CD4-positive, alpha-beta T cell treated with Interleukin-21 for 1 hour (primary cell): Measurements from ENCODE around the gene STPG2.
"Not testable (repeated sequence)": the region's sequence is repeated elsewhere in the genome, so short reads cannot be mapped to it uniquely, and the experiment has no call there.

Experiments
- DNase-seq: peaks from one replicate; pipeline ENCODE4 v3.0.0-alpha.2; 2020

STPG2 gene

DNA sequence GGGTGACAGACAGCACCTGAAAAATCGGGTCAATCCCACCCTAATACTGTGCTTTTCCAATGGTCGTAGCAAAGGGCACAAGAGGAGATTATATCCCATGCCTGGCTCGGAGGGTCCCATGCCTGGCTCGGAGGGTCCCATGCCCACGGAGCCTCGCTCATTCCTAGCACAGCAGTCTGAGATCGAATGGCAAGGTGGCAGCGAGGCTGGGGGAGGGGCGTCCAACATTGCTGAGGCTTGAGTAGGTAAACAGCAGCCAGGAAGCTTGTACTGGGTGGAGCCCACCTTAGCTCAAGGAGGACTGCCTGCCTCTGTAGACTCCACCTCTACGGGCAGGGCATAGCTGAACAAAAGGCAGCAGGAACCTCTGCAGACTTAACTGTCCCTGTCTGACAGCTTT, 365.1 kb downstream of the STPG2 start:
- no peak for DNase-seq

DNA sequence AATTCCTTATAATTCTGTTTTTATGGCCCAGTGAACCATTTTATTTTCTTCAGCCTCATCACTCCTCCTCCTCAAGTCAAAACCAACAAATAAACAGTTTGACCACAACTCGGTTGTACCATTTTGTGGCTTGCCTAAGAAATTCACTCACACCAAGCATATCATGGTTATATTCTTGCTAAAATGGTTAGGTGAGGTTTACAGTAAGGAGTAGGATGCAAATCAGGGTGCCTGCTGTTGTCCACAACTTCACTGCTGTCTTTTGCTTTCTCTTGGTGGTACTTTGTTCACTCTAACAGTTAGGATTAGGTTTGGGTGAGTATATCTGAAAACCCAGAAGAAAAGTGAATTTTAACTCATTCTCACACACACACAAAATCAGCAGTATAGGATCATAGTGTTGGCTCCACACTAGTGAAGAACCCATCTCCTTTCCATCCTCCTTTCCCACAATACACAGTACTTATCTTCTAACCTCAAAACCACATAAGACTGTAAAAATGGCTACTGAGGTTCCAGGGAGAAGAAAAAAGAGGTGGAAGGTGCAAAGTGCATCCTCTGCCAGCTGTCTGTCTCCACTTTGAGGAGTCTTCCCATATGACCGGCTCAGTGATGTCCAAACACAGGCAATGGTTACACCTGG, 368.8 kb downstream of the STPG2 start:
- no peak for DNase-seq

DNA sequence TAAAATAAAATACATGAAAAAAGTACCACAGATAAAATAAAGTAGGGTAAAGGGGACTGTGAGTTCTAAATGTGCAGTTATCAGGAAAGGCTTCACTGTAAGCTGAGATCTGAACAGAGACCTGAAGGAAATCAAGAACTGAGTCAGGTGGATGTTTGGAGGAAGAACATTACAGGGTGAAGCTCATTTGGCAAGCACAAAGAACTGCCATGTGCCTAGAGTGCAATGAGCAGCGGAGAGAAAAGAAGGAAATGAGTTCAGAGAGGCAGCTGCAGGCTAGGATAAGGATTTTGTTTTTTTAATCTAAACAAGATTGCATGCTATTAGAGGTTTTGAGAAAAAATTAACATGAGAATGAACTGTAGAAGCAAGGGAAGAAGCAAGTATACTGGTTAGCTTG, 373.1 kb downstream of the STPG2 start:
- DNase-seq, result no peak

DNA sequence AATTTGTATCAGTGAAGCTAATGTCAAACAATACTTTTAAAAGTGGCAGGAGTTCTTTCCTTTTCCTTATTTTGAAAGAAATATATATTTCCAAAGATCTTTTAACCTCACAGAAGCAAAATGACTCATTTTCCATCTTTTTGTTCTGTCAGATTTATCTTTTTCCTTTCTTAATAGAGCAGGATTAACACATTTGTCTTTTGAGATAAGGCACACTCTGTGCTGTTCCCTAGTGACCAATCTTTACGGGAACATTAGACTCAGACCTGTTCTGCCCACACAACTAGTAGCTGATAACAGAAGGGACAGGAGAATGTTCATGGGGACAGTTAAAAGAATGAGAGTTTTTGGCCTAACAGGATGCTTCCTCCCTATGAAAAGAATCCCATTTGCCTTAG, 381.2 kb downstream of the STPG2 start:
- no peak for DNase-seq

DNA sequence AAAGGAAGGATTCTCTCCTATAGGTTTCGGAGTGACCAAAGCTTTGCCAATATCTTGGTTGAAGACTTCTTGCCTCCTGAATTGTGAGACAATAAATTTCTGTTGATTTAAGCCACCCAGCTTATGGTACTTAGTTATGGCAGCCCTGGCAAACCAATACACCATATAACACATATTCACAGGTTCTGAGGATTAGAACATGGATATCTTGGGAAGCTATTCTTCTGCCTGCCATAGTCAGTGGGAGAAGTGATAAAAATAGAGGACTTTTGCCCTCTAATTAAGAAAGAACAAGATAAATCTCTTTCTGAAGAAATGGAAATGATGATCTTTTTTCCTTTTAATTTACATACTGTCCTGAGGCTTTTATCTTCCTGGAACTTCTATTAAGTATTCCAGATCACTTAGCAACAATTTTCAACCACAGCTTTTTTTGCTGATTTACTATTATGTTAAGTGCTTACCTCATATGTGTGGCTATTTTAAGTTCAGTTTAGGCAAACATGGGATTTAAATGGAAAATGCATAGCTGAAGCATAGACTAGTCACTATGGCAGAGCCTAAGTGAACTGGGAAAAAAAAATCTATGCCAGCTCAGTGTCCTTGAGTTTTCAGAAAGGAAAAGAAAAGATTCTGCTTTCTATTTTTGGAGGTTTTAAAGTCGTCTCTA, 381.7 kb downstream of the STPG2 start:
- no peak for DNase-seq

DNA sequence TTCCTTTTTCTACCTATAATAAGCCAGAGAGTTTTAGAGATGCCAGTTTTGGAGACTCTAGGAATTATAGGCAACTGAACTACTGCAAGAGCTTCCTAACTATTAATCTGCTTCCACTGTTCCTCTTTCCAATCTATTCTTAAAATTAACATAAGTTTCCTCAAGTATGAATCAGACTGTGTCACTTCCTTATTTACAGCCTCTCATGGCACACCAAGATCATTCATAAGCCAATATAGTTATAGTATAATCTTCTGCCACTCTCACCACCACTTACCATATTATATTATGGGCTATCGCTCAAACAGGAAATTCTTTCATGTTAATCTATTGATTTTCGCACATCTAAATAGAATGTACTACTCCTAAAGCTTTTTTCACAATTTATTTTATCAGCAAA, 383.5 kb downstream of the STPG2 start:
- DNase-seq, result no peak

DNA sequence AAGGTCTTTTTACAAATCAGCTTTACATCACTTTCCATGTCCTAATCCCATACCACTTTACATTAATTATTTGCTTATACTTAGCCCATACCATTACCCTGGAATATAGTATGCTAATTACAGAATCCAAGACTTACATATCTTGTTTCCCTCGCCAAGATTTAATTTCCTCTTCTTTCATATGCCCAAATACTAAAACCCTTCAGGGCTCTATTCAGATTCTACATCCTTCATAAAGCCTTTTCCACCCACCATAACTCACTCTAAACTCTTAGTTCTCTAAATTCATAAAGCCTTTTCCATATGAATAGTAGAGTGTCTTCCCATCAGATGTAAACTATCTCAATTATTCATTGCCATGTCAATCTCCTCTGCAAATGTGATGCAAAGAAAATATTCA, 390.7 kb downstream of the STPG2 start:
- DNase-seq, result no peak

DNA sequence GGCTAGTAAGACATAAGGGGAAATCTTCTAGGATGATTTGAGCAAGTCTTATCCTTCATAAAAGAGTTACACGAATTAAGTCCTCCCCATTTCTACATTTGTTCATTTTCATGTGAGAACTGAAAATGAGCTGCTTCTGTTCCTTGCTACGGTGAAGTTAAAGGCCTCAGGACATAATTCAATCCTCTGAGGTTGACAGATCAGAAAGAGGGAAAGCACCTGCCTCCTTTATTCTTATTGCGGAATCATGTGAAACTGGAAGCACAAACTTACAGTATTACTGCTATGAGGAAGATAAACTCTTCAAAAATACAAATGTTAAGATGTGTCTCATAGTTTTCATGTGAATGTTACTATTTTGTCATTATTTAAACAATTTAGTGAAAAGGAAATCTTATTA, 395.3 kb downstream of the STPG2 start:
- no peak for DNase-seq

DNA sequence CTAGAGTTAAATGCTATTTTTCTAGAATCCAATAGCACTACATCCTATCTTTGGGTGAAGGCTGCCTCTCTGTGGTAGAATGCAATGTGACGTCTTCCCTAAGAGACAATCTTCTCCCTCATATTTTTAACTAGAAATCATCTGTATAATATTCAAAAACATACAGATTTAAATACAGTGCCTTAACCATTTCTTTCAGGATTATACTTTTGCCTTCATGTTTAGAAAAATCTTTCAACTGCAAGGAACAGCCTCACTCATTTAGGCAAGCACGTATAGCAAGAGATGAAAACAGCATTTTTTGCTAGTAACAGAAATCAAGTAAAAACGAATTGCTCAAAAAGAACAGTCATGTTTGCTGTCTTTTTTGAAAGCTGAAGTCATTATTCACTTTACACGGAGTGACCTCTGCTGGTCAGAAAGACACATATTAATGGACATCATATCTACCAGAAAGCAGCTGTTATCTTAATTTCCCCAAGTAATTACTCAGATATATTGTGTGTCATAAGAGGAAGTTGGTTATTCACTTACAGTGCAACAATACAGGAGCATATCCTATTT, 422.3 kb downstream of the STPG2 start:
- DNase-seq, result no peak

DNA sequence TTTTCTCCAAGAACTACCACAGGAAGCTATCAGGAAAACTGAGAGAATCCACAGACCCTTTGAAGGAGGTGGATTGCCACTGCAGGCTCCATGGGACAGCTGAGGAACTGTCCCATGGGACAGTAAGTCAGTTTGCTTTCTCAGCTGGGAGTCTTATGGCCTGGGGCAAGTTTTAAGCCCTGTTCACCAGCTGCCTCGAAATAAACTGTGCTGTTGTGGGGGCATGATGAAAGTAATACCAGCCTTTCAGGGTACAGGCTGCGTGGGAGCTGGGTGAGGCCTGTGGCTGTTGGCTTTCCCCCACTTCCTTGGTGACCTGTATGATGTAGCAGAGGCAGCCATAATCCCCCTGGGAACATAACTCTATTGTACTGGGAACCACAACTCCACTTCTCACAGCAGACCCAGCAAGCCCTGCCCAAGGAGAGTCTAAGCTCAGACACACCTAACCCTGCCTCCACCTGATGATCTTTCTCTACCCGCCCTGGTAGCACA, 452.1 kb downstream of the STPG2 start:
- no peak for DNase-seq

DNA sequence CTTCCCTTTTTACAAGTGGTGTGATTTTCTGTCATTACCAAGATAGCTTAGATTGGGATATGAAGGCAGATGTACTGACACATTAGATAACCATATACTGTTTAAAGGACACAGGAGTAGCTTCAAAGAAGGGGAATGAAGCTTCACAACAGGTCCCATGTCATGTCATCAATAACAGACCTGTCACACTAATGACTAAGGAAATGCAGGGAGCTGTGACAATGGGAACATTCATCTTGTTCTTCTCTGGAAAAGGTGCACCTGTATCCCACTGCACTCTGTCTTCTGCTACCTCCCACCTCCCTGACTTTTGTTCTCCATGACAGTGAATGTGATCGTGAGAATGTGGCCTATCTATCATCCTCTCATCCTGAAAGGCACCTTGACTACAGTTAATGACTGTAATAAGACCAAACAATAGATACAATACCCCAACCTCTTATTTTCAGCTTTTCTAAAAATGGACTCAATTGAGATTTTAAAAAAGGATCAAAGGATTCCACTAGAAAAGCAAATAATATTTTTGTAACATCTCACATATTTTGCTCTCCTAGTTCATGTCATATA, 472.5 kb downstream of the STPG2 start:
- DNase-seq, result no peak

DNA sequence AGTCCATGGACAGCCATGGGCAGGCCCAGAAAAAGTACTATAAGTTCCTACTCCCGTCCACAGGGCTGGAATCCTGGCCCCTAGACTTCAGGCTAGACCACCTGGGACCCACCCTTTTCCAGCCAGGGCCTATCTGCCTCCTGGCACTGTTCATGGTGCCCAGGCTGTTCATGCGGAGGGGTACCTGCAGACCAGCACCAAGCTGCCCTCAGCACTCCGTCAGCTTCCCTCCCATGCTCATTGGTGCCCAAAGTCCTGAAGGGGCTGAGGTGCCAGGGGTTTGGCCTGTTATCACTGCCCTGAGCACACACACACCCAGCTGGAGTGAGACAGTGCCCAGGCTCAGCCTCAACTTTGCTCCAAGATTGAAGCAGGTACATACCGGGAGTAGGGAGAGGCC, 477.7 kb downstream of the STPG2 start:
- no peak for DNase-seq

DNA sequence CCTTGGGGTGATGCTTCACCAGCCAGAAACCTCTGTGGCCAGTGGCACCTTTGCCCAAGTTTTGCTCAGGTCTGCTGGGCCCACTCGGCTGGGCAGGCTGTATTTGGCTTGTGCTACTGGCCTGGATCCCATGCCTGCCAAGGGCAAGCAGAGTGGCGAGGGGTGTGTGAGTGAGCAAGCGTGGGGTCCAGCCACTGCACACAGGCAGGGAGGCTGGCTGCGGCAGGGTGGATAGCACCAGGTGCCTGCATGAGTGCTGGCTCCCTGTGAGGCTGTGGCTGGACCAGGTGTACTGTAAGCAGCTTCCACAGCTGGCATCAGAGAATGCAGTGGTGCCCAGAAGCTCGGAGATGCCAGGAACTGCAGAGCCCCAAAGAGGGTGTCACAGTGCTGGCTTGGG, 478.5 kb downstream of the STPG2 start:
- DNase-seq, result no peak

DNA sequence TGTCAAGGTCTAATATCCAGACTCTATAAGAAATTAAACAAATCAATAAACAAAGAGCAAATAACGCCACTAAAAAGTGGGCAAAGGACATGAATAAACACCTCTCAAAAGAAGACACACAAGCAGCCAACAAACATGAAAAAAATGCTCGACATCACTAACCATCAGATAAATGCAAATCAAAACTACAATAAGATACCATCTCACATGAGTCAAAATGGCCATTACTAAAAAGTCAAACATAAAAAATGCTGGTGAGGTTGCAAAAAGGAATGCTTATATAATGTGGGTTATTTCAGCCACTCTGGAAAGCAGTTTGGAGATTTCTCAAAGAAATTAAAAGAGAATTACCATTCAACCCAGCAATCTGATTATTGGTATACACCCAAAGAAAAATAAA, 481.1 kb downstream of the STPG2 start:
- no peak for DNase-seq

DNA sequence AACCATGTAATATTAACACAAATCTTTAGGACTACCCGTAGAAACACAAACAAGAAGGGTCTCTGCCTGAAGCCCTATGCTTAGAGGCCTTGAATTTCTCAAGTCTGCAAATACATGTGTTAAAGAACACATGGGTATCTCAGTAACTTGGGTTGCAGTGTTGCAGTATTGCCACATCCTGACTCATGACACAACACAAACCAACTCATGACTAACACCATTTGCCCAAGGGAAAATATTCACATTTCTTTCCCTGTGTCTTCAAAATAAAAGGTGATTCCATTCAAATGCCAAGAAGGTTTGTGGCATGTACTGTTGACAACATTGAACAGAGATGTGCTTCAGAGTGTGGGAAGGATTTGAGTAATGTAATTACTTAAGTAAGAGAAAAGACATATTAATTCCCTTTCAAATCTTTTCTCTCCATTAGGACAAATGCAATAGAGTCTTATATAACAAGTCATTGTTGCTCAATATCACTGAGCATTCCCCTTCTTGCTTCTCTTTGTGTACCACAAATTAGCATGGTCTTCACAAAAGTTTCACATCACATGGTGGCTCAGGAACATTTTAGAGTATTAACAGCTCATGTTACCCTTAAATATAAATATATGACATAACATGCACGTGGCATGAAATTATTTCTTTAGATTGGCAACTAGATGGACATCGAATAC, 487.1 kb downstream of the STPG2 start:
- DNase-seq, result no peak

DNA sequence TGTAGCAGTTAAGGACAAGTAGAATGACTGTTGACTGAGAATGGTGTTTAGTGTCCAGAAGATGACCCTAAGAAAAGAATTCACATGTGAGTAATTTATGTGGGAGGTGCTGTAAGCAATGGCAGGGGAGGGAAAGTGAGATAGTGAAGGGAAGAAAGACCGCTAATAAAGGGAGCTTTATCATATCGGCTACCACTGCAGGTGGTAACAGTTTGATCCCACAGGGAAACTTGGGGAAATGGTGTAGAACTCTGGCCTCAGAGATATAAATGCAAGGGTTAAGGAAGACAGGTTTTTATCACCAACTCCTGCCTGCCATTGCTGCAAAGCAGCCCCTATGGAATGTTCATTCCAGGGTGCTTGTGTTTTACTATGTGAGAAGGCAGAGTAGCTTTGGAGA, 489.6 kb downstream of the STPG2 start:
- DNase-seq, result no peak

DNA sequence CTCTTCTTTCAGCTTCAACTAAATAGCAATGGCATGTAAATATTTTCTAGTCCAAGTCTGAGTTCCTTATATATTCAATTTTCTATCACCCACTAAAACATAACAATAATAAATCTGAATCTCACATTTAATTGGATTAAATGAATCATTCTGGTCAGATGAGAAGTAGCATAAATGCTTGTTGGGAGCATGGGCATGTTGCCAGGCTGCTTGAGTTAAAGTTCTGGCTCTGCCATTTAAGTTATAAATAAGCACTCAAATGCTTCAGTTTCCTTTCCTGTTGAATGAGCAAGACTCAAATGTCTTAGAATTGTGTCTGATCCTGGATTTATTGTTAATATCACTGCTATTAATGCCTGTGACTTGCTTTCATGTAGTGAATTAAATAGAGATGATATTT, 496.3 kb downstream of the STPG2 start:
- no peak for DNase-seq

DNA sequence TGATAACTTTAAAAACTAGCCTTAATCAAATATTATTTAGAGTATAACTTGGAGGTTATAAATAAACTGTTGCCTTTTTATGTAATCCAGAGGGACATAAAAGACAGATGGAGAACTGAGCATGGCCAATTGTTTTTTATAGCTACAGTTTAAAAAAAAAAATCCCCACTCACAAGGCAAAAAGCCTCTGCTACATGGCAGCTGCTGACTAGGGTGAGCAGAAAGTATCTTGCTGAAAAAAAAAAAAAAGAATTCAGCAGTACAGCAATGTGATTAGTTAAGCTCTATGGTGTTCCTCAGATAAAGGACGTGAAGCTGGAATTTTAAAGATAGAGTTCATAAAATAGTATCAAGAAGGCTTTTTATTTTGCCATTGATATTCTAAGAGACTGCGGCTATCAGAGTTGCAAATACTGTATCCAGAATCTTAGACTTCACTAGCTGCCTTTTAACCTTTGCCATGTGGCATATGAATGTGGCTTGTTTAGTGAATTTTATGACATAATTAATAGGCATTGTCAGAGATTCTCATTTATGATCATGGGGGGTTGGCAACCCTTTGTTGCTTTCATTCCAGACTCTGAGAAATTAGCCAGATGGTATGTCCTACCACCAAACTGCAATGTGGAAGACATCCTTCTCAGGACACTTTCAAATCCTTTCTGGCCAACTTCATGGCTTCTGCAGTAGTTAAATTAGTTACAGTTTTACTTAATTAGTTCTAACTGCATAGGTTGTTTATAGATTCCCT, 498.0 kb downstream of the STPG2 start:
- DNase-seq, result no peak

DNA sequence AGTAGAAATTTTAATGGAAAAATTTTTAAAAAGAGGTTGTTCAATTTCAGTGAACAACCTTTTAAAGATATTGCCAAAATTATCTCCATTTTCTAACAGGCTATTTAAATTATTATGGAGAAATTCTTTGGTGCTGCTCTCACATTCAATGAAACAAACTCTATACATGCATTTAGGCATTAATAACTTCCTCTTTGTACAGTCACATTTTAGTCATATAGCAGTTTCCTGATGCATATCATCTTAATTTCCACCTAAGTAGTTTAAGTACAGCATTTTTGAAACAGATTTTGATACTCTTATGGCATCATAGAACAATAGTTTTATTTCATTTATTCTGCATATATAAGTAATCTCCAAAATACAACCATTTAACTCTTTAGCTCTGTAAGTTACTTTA, 500.1 kb downstream of the STPG2 start:
- DNase-seq, result no peak

DNA sequence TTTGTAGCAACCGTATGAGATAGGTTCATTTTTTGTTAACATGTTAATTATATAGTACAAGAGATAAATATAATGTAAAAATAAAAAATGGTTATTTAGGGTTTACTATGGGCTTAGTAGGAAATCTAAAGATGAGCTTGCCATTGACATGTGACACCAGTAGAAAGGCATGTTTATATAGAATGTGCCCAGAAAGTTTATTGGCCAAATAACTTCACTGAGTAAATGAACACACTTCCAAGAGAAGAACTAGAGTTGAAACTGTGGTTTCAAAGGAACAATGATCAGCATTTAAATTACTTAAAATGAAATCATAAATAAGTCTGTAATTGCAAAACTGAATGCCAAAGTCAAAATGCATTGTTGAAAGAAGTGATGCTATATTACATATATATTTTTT, 503.3 kb downstream of the STPG2 start:
- no peak for DNase-seq

DNA sequence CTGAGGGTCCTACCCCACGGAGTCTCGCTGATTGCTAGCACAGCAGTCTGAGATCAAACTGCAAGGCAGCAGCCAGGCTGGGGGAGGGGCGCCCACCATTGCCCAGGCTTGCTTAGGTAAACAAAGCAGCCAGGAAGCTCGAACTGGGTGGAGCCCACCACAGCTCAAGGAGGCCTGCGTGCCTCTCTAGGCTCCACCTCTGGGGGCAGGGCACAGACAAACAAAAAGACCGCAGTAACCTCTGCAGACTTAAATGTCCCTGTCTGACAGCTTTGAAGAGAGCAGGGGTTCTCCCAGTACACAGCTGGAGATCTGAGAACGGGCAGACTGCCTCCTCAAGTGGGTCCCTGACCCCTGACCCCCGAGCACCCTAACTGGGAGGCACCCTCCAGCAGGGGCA, 509.4 kb downstream of the STPG2 start:
- not testable (repeated sequence) for DNase-seq

DNA sequence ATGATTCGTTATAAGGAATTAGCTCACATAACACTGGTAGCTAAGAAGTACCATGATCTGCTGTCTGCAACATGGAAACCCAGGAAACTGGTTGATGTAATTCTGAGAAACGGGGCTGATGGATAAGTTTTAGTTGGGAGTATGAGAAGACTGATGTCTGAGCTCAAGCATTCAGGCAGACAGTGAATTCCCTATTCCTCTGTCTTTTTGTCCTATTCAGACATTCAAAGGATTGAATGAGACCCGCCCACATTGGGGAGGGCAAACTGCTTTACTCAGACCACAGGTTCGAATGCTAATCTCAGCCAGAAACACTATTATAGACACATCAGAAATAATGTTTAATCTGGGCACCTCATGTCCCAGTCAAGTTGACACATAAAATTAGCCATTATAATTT, 515.5 kb downstream of the STPG2 start:
- no peak for DNase-seq

DNA sequence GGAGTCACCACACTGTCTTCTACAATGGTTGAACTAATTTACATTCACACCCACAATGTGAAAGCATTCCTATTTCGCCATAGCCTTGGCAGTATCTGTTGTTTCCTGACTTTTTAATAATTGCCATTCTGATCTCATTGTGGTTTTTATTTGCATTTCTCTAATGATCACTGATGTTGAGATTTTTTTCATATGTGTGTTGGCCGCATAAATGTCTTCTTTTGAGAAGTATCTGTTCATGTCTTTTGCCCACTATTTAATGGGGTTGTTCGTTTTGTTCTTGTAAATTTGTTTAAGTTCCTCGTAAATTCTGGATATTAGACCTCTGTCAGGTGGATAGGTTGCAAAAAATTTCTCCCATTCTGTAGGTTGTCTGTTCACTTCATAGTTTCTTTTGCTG, 519.1 kb downstream of the STPG2 start:
- DNase-seq, result no peak
